ENCODE measurements around the gene TFCP2L1. TPM values are rescaled to one million over a fixed set of nuclear protein-coding genes. Genes with fewer than 3 reads are reported as not detected.

Gene TFCP2L1
- total RNA-seq, 2 experiments from 2014 or later: 0.17 to 0.30 TPM

- Mint-ChIP-seq H3K27me3 (peaks cover 5% of the 10 kb centered on the region), H3K27ac (no peak overlapping the region), H3K9me3 (no peaks in the 10 kb centered on the region), H3K36me3 (ENCODE audit: low read depth) (no peaks in the 10 kb centered on the region), H3K4me1 (ENCODE audit: low read depth) (no peaks in the 10 kb centered on the region), H3K4me3 (no peak overlapping the region)
- Histone ChIP-seq H3K27ac (ENCODE audit: low read depth in 1 of 2, low read length in 2 of 2) (no peak overlapping the region), H3K9me3 (ENCODE audit: control insufficient read depth in 1 of 2, insufficient read depth in 1 of 2, low read length in 2 of 2) (peaks cover 0 to 9% of the 10 kb centered on the region in 2 experiments), H3K36me3 (ENCODE audit: insufficient read depth, low read length) (no peaks in the 10 kb centered on the region), H3K27me3 (ENCODE audit: control insufficient read depth in 1 of 2, insufficient read depth in 2 of 2, low read length in 2 of 2) (no peaks in the 10 kb centered on the region), H3K4me1 (ENCODE audit: insufficient read depth, low read length) (no peaks in the 10 kb centered on the region), H3K4me3 (ENCODE audit: low read length) (no peak overlapping the region)
- no peak for TF ChIP-seq CTCF (IDR thresholded peaks at IDR 0.05)
- POLR2A ChIA-PET: no interaction called here
- DNase-seq: no peak
- intact Hi-C loops (cut with DNase I, micrococcal nuclease): no loop called here
- CTCF ChIA-PET: no interaction called here
- ATAC-seq (ENCODE audit: poor library complexity): no peak
Measured at GRCh38 chr2:121192576-121192975, 92.4 kb downstream of the TFCP2L1 start.

GRCh38 chr2:121191191-121192170 lies 93.5 kb downstream of the TFCP2L1 start:
- Mint-ChIP-seq H3K4me1 (ENCODE audit: low read depth) (no peaks in the 10 kb centered on the region), H3K27ac (no peak overlapping the region), H3K36me3 (ENCODE audit: low read depth) (no peaks in the 10 kb centered on the region), H3K27me3 (peaks cover 5% of the 10 kb centered on the region), H3K9me3 (no peaks in the 10 kb centered on the region), H3K4me3 (no peak overlapping the region)
- Histone ChIP-seq H3K27me3 (ENCODE audit: control insufficient read depth in 1 of 2, insufficient read depth in 2 of 2, low read length in 2 of 2) (no peaks in the 10 kb centered on the region), H3K27ac (ENCODE audit: low read depth in 1 of 2, low read length in 2 of 2) (no peak overlapping the region), H3K36me3 (ENCODE audit: insufficient read depth, low read length) (no peaks in the 10 kb centered on the region), H3K9me3 (ENCODE audit: control insufficient read depth in 1 of 2, insufficient read depth in 1 of 2, low read length in 2 of 2) (peaks cover 0 to 9% of the 10 kb centered on the region in 2 experiments), H3K4me3 (ENCODE audit: low read length) (no peak overlapping the region), H3K4me1 (ENCODE audit: insufficient read depth, low read length) (no peaks in the 10 kb centered on the region)
- DNase-seq: no peak
- ATAC-seq (ENCODE audit: poor library complexity): no peak
- ChIA-PET POLR2A (no interaction called here), CTCF (no interaction called here)
- intact Hi-C loops (cut with DNase I, micrococcal nuclease): no loop called here
- TF ChIP-seq CTCF (IDR thresholded peaks at IDR 0.05): no peak

GRCh38 chr2:121189661-121190381 lies 95.2 kb downstream of the TFCP2L1 start:
- Histone ChIP-seq H3K9me3 (ENCODE audit: control insufficient read depth in 1 of 2, insufficient read depth in 1 of 2, low read length in 2 of 2) (peaks cover 0 to 9% of the 10 kb centered on the region in 2 experiments), H3K36me3 (ENCODE audit: insufficient read depth, low read length) (no peaks in the 10 kb centered on the region), H3K4me3 (ENCODE audit: low read length) (no peak overlapping the region), H3K27ac (ENCODE audit: low read depth in 1 of 2, low read length in 2 of 2) (no peak overlapping the region), H3K4me1 (ENCODE audit: insufficient read depth, low read length) (no peaks in the 10 kb centered on the region), H3K27me3 (ENCODE audit: control insufficient read depth in 1 of 2, insufficient read depth in 2 of 2, low read length in 2 of 2) (no peaks in the 10 kb centered on the region)
- no peaks in the 10 kb centered on the region for H3K36me3 Mint-ChIP-seq (ENCODE audit: low read depth)
- intact Hi-C loops (cut with DNase I, micrococcal nuclease): no loop called here
- no peaks in the 10 kb centered on the region for H3K9me3 Mint-ChIP-seq
- ChIA-PET POLR2A (no interaction called here), CTCF (no interaction called here)
- peaks cover 5% of the 10 kb centered on the region for H3K27me3 Mint-ChIP-seq
- no peaks in the 10 kb centered on the region for H3K4me1 Mint-ChIP-seq (ENCODE audit: low read depth)
- H3K4me3 Mint-ChIP-seq: no peak overlapping the region
- DNase-seq (no peak), ATAC-seq (ENCODE audit: poor library complexity) (no peak)
- no peak for TF ChIP-seq CTCF (IDR thresholded peaks at IDR 0.05)
- no peak overlapping the region for H3K27ac Mint-ChIP-seq
